HEK293T (cell line): ENCODE results near the gene HOXC5.

ENCODE experiments used
- CTCF ChIA-PET: fragments of 350-600 bp; formaldehyde crosslinking; extraction: SDS; loops from one replicate; lab custom pipeline; 2021; ENCODE audit warnings: antibody characterized with exemption, inconsistent platforms; lab: Yijun Ruan, JAX
- POLR2A ChIA-PET: fragments of 350-600 bp; formaldehyde crosslinking; extraction: SDS; loops from one replicate; lab custom pipeline; 2020; ENCODE audit warnings: antibody characterized with exemption, inconsistent platforms; lab: Yijun Ruan, JAX
- DNase-seq: peaks from one replicate; pipeline ENCODE4 v3.0.0; 2012; ENCODE audit warnings: mixed read lengths; ENCODE audit errors: extremely low spot score
- ARNT ChIP-seq: fragments of 450-650 bp; IDR thresholded peaks from 2 replicates; pipeline ENCODE4 v1.6.1; 2017; ENCODE audit warnings: mild to moderate bottlenecking
- BHLHE40 ChIP-seq: fragments of 450-650 bp; IDR thresholded peaks from 2 replicates; pipeline ENCODE4 v1.6.1; 2016; ENCODE audit warnings: mild to moderate bottlenecking, moderate library complexity, borderline replicate concordance
- CTBP1 ChIP-seq: fragments of 450-650 bp; IDR thresholded peaks from 2 replicates; pipeline ENCODE4 v1.6.1; 2016; ENCODE audit warnings: borderline replicate concordance
- ELF4 ChIP-seq: fragments of 450-650 bp; IDR thresholded peaks from 2 replicates; pipeline ENCODE4 v1.6.1; 2017; ENCODE audit warnings: antibody characterized with exemption
- FOXA1 ChIP-seq: fragments of 450-650 bp; IDR thresholded peaks from 2 replicates; pipeline ENCODE4 v1.6.1; 2016; ENCODE audit warnings: mild to moderate bottlenecking
- FOXK2 ChIP-seq: fragments of 450-650 bp; IDR thresholded peaks from 2 replicates; pipeline ENCODE4 v1.6.1; 2016; ENCODE audit warnings: mild to moderate bottlenecking
- FOXM1 ChIP-seq: fragments of 450-650 bp; IDR thresholded peaks from 2 replicates; pipeline ENCODE4 v1.6.1; 2017; ENCODE audit warnings: mild to moderate bottlenecking, borderline replicate concordance
- HDGF ChIP-seq: fragments of 450-650 bp; IDR thresholded peaks from 2 replicates; pipeline ENCODE4 v1.6.1; 2017; ENCODE audit warnings: antibody characterized with exemption, borderline replicate concordance
- L3MBTL2 ChIP-seq: fragments of 450-650 bp; conservative IDR thresholded peaks from 2 replicates; pipeline ENCODE4 v1.6.1; 2016; ENCODE audit warnings: mild to moderate bottlenecking
- LEF1 ChIP-seq: fragments of 450-650 bp; IDR thresholded peaks from 2 replicates; pipeline ENCODE4 v1.6.1; 2017; ENCODE audit warnings: mild to moderate bottlenecking, borderline replicate concordance
- NFRKB ChIP-seq: fragments of 450-650 bp; IDR thresholded peaks from 2 replicates; pipeline ENCODE4 v1.6.1; 2016; ENCODE audit warnings: mild to moderate bottlenecking, moderate library complexity
- PKNOX1 ChIP-seq: fragments of 450-650 bp; IDR thresholded peaks from 2 replicates; pipeline ENCODE4 v1.6.1; 2016
- SP1 ChIP-seq: fragments of 450-650 bp; IDR thresholded peaks from 2 replicates; pipeline ENCODE4 v1.6.1; 2017
- SUZ12 ChIP-seq: fragments of 450-650 bp; IDR thresholded peaks from 2 replicates; pipeline ENCODE4 v1.6.1; 2016; ENCODE audit warnings: mild to moderate bottlenecking
- TARDBP ChIP-seq: fragments of 450-650 bp; IDR thresholded peaks from 2 replicates; pipeline ENCODE4 v1.6.1; 2016
- ZNF384 ChIP-seq: fragments of 450-650 bp; IDR thresholded peaks from 2 replicates; pipeline ENCODE4 v1.6.1; 2016

HOXC5 gene

GRCh38 chr12:54012631-54013409 lies 20.0 kb upstream of the HOXC5 start:
- DNase-seq: no peak
- POLR2A ChIA-PET: interaction anchor here (0.9 to 1.4 kb wide), 2 partner anchors 14 to 25 kb away, joined by 3 read pairs; no protein-coding TSS in a partner anchor
- TF ChIP-seq FOXK2 (no peak), ARNT (no peak), ZNF384 (no peak), L3MBTL2 (no peak), ELF4 (no peak), BHLHE40 (no peak), FOXM1 (no peak), LEF1 (no peak), FOXA1 (no peak), HDGF (no peak), NFRKB (no peak), CTBP1 (no peak), PKNOX1 (no peak), SP1 (no peak), TARDBP (no peak), SUZ12 (no peak)
- CTCF ChIA-PET: interaction anchor here (0.6 to 1.4 kb wide), 5 partner anchors 9 to 160 kb away, joined by 3 to 7 read pairs (median 3); partner anchors contain the start of genes HOXC5 and HOXC9

DNA sequence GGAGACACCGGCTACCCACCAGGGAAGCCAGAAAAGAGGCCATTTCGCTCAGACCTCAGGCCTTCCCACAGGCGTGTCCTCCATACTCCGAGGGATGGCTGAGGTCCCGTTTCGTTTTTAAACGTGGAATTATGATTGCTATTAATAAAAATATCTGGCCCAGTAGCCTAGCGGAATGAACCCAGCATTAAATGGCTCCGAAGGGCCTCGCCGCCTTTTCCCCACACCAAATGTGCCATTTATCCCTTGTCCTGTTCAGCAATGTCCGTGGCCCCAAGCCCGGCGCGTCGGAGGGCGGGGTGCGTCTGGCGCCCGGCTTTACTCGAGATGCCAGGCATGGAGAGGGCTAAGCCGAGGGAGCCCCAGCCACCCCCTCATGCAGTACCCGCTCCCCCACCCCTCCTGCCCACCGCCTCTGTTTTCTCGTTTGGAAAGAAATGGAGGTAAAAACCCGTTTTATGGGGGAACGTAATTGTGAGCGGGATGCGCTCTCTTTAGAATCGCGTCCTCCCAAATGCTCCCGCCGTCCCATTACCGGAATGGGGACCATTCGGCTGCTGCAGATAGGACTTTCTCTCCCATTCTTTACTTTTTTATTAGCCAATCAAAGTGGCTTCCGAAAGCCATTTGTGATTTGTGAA lies 18.4 kb upstream of the HOXC5 start:
- no peak for TF ChIP-seq LEF1
- TF ChIP-seq FOXA1: no peak
- TF ChIP-seq SUZ12: no peak
- TF ChIP-seq ELF4: no peak
- TF ChIP-seq FOXK2: no peak
- no peak for TF ChIP-seq SP1
- no peak for TF ChIP-seq L3MBTL2
- no peak for TF ChIP-seq BHLHE40
- TF ChIP-seq PKNOX1: no peak
- TF ChIP-seq TARDBP: no peak
- TF ChIP-seq NFRKB: no peak
- no peak for TF ChIP-seq ARNT
- no peak for TF ChIP-seq ZNF384
- TF ChIP-seq CTBP1: no peak
- POLR2A ChIA-PET: interaction anchor here (1.0 to 1.4 kb wide), 4 partner anchors 8 to 266 kb away, joined by 3 read pairs; partner anchors contain the start of gene HNRNPA1
- CTCF ChIA-PET: interaction anchor here (1.4 kb wide), 1 partner anchor 18 kb away, joined by 7 read pairs; the partner anchor contains the start of gene HOXC5
- no peak for DNase-seq

GRCh38 chr12:54015018-54015931 lies 17.6 kb upstream of the HOXC5 start:
- TF ChIP-seq HDGF: no peak
- TF ChIP-seq BHLHE40: no peak
- no peak for TF ChIP-seq ZNF384
- TF ChIP-seq FOXM1: no peak
- no peak for TF ChIP-seq FOXK2
- TF ChIP-seq SUZ12: no peak
- no peak for TF ChIP-seq LEF1
- no peak for TF ChIP-seq ARNT
- TF ChIP-seq ELF4: no peak
- TF ChIP-seq CTBP1: no peak
- no peak for TF ChIP-seq L3MBTL2
- no peak for TF ChIP-seq TARDBP
- no peak for TF ChIP-seq PKNOX1
- no peak for TF ChIP-seq NFRKB
- no peak for TF ChIP-seq SP1
- TF ChIP-seq FOXA1: no peak
- ChIA-PET CTCF (interaction anchor here (1.1 to 2.3 kb wide), 2 partner anchors 9 to 10 kb away, joined by 3 to 6 read pairs; no protein-coding TSS in a partner anchor), POLR2A (interaction anchor here (1.0 to 2.9 kb wide), 7 partner anchors 8 to 265 kb away, joined by 3 to 26 read pairs (median 3); partner anchors contain the start of genes HNRNPA1, HOXC6 and HOXC9)
- DNase-seq: no peak

GRCh38 chr12:54016051-54016450 lies 16.8 kb upstream of the HOXC5 start:
- POLR2A ChIA-PET: interaction anchor here (0.7 to 2.9 kb wide), 16 partner anchors 8 to 134 kb away, joined by 3 to 26 read pairs (median 4); partner anchors contain the start of genes HOXC4, HOXC5, HOXC6 and HOXC8
- TF ChIP-seq SUZ12 (no peak), FOXA1 (no peak), NFRKB (no peak), BHLHE40 (no peak)

DNA sequence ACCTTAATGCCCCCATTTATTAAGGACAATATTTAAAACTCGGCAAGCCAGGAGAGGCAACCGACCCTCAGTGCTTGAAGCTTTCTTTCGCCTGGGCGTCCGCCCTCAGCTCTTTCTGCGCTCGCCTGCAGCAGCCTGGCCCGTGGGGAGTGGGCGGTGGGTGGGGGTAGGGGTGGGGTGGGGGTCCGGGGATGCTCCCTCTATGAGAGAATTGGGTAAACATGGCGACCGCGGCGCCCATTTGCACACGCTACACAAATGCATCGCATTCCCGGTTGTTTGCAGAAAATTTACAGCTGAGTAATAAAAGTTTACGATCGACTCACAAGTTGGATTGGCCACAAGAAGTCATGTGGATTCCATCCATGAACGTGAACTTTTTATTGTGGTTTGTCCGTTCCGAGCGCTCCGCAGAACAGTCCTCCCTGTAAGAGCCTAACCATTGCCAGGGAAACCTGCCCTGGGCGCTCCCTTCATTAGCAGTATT lies 16.3 kb upstream of the HOXC5 start:
- ChIA-PET CTCF (interaction anchor here (0.6 to 2.3 kb wide), 6 partner anchors 10 to 192 kb away, joined by 3 to 13 read pairs (median 4); partner anchors contain the start of gene HOXC10), POLR2A (interaction anchor here (0.7 to 2.9 kb wide), 20 partner anchors 8 to 178 kb away, joined by 3 to 26 read pairs (median 4); partner anchors contain the start of genes HOXC4, HOXC5, HOXC6 and HOXC8)
- peak; percentile 60 for DNase-seq
- TF ChIP-seq PKNOX1: peak; percentile 46
- TF ChIP-seq SP1: no peak

More at GRCh38 chr12:54016051-54016450, 16.8 kb upstream of the HOXC5 start:
- no peak for DNase-seq
- CTCF ChIA-PET: interaction anchor here (0.6 to 2.3 kb wide), 5 partner anchors 9 to 192 kb away, joined by 3 to 13 read pairs (median 4); partner anchors contain the start of gene HOXC10
